GM19395 (cell line): ENCODE data around the gene ADISSP.

Source experiments
- ATAC-seq: cut with Tn5 transposase; IDR thresholded peaks from one replicate; pipeline ENCODE4 v1.9.1; 2021; ENCODE audit warnings: mild to moderate bottlenecking, moderate library complexity; ENCODE audit not compliant: unreplicated experiment

The ADISSP gene

GRCh38 chr20:3720626-3721025, 46.9 kb downstream of the ADISSP start:
- no peak for ATAC-seq

- no peak for ATAC-seq
These were observed 47.5 kb downstream of the ADISSP start for GRCh38 chr20:3720068-3720467.

- ATAC-seq: no peak
These were observed 48.5 kb downstream of the ADISSP start for GRCh38 chr20:3719046-3719445.

- no peak for ATAC-seq
These were observed 51.2 kb downstream of the ADISSP start for GRCh38 chr20:3716195-3716834.

GRCh38 chr20:3714092-3714491, 53.5 kb downstream of the ADISSP start:
- ATAC-seq: no peak

- ATAC-seq: no peak
These were observed 55.2 kb downstream of the ADISSP start, which contains the start of gene SIGLEC1 for GRCh38 chr20:3712279-3712873. Gene SIGLEC1 (minus strand): TSS chr20:3712600. CDS start chr20:3707128, 5,472 bp downstream.

- ATAC-seq: no peak
These were observed 56.0 kb downstream of the ADISSP start for GRCh38 chr20:3711484-3711941.

- ATAC-seq: no peak
These were observed 56.7 kb downstream of the ADISSP start for GRCh38 chr20:3710703-3711483.

- ATAC-seq: no peak
These were observed 57.5 kb downstream of the ADISSP start for GRCh38 chr20:3710011-3710466.

GRCh38 chr20:3707508-3707899, 60.0 kb downstream of the ADISSP start:
- no peak for ATAC-seq

GRCh38 chr20:3706774-3707507, 60.6 kb downstream of the ADISSP start:
- no peak for ATAC-seq

GRCh38 chr20:3705970-3706739, 61.4 kb downstream of the ADISSP start:
- no peak for ATAC-seq

GRCh38 chr20:3705491-3705969, 62.0 kb downstream of the ADISSP start:
- no peak for ATAC-seq

GRCh38 chr20:3704087-3704486, 63.5 kb downstream of the ADISSP start:
- ATAC-seq: no peak
